DND-41 (cell line): ENCODE results near the gene ZNF180.

Source experiments
- ATAC-seq: fragments of 200-7000 bp; cut with Tn5 transposase; 3 replicates; pipeline ENCODE4 v1.9.1; 2021; ENCODE audit warnings: low read depth; ENCODE audit not compliant: insufficient read depth
- DNase-seq: peaks from one replicate; pipeline ENCODE4 v3.0.0-alpha.2; 2020
- H2AFZ ChIP-seq: 2 replicates; pipeline ENCODE4 v1.6.0; 2012; ENCODE audit warnings: low read depth, low read length
- H3K27ac ChIP-seq: 2 replicates; pipeline ENCODE4 v1.5.1; 2012; ENCODE audit warnings: low read length, inconsistent platforms
- H3K27me3 ChIP-seq: fragments of 200-600 bp; sonication (generic); 2 replicates; pipeline ENCODE4 v1.6.0; 2012; ENCODE audit warnings: low read length, mild to moderate bottlenecking, inconsistent platforms; ENCODE audit not compliant: insufficient read depth, poor library complexity
- H3K36me3 ChIP-seq: 2 replicates; pipeline ENCODE4 v1.5.1; 2012; ENCODE audit warnings: low read length, inconsistent platforms; ENCODE audit not compliant: insufficient read depth
- H3K4me1 ChIP-seq: 2 replicates; pipeline ENCODE4 v1.5.1; 2012; ENCODE audit warnings: mild to moderate bottlenecking, low read length; ENCODE audit not compliant: insufficient read depth
- H3K4me2 ChIP-seq: 2 replicates; pipeline ENCODE4 v1.6.0; 2012; ENCODE audit warnings: mild to moderate bottlenecking, moderate library complexity, low read length, inconsistent platforms; ENCODE audit not compliant: insufficient read depth
- H3K4me3 ChIP-seq, 2 experiments: fragments of 200-600 bp in 1 of 2; shearing (Covaris generic) in 1 of 2; 2 replicates each; pipeline ENCODE4 v1.5.1; 2012 to 2016; ENCODE audit warnings: inconsistent platforms in 2 of 2, low read length in 2 of 2, mild to moderate bottlenecking in 2 of 2, low read depth in 1 of 2, moderate library complexity in 1 of 2
- H3K79me2 ChIP-seq: 2 replicates; pipeline ENCODE4 v1.6.0; 2012; ENCODE audit warnings: low read length, inconsistent platforms; ENCODE audit not compliant: insufficient read depth
- H3K9ac ChIP-seq: 2 replicates; pipeline ENCODE4 v1.6.0; 2012; ENCODE audit warnings: low read depth, mild to moderate bottlenecking, inconsistent platforms, low read length, moderate library complexity
- H3K9me3 ChIP-seq: 2 replicates; pipeline ENCODE4 v1.5.1; 2012; ENCODE audit warnings: low read length, moderate library complexity, mild to moderate bottlenecking, inconsistent platforms; ENCODE audit not compliant: insufficient read depth, severe bottlenecking
- H4K20me1 ChIP-seq: 2 replicates; pipeline ENCODE4 v1.6.0; 2012; ENCODE audit warnings: low read length; ENCODE audit not compliant: insufficient read depth
- EZH2 ChIP-seq: IDR thresholded peaks from 3 replicates; pipeline ENCODE4 v1.6.1; 2012; ENCODE audit warnings: borderline replicate concordance, low read depth, mild to moderate bottlenecking, moderate library complexity, low read length, inconsistent platforms; ENCODE audit not compliant: severe bottlenecking
- TF ChIP-seq, protein P1 (sequence below): IDR thresholded peaks from 2 replicates; pipeline ENCODE4 v1.5.1; 2012; ENCODE audit warnings: borderline replicate concordance, low read length, moderate library complexity, mild to moderate bottlenecking; ENCODE audit not compliant: poor library complexity, severe bottlenecking; ENCODE audit errors: extremely low read depth

Gene ZNF180

GRCh38 chr19:44499962-44500949 is at the start of gene ZNF180:
ZNF180 (minus strand) TSS chr19:44500522; CDS start chr19:44497334, 3,188 bp downstream.
- peak within 1 kb of the TSS; percentile 83 for H3K4me2 ChIP-seq
- peaks cover 57% of the 10 kb centered on the region for H3K9me3 ChIP-seq
- H3K36me3 ChIP-seq = peaks cover 51% of the 10 kb centered on the region
- H3K9ac ChIP-seq = peak within 1 kb of the TSS; percentile 95
- no peaks in the 10 kb centered on the region for H3K27me3 ChIP-seq
- peaks cover 33% of the 10 kb centered on the region for H3K4me1 ChIP-seq
- H4K20me1 ChIP-seq = no peaks in the 10 kb centered on the region
- ATAC-seq = peak; percentile 89
- H3K4me3 ChIP-seq = peak within 1 kb of the TSS; percentile 87 to 98
- H3K79me2 ChIP-seq = peaks cover 49% of the 10 kb centered on the region
- peak within 1 kb of the TSS; percentile 98 for H3K27ac ChIP-seq
- peak within 1 kb of the TSS; percentile 100 for H2AFZ ChIP-seq
- TF ChIP-seq, protein P1, sequence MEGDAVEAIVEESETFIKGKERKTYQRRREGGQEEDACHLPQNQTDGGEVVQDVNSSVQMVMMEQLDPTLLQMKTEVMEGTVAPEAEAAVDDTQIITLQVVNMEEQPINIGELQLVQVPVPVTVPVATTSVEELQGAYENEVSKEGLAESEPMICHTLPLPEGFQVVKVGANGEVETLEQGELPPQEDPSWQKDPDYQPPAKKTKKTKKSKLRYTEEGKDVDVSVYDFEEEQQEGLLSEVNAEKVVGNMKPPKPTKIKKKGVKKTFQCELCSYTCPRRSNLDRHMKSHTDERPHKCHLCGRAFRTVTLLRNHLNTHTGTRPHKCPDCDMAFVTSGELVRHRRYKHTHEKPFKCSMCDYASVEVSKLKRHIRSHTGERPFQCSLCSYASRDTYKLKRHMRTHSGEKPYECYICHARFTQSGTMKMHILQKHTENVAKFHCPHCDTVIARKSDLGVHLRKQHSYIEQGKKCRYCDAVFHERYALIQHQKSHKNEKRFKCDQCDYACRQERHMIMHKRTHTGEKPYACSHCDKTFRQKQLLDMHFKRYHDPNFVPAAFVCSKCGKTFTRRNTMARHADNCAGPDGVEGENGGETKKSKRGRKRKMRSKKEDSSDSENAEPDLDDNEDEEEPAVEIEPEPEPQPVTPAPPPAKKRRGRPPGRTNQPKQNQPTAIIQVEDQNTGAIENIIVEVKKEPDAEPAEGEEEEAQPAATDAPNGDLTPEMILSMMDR = peak; percentile 39
- TF ChIP-seq EZH2 = no peak
- DNase-seq = peak; percentile 96

DNA sequence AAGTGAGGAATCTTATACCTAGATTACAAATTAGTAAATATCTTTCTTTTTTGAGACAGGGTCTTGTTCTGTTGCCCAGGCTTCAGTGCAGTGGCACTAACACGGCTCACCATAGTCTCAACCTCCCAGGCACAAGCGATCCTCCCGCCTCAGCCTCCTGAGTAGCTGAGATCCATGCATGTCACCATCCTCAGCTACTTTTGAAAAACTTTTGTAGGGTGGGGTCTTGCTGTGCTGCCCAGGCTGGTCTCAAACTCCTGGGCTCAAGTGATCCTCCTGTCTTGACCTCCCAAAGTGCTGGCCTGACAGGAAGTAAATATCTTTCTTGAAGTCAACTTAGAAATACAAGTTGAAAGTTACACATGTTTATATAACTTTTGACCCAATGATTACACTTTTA is 49.2 kb upstream of the ZNF180 start:
- Histone ChIP-seq H3K27me3 (no peaks in the 10 kb centered on the region), H3K27ac (no peak overlapping the region), H3K4me2 (no peak overlapping the region), H3K79me2 (no peaks in the 10 kb centered on the region), H3K4me1 (no peaks in the 10 kb centered on the region), H4K20me1 (no peaks in the 10 kb centered on the region), H3K36me3 (no peaks in the 10 kb centered on the region), H3K4me3 (no peak overlapping the region), H2AFZ (no peak overlapping the region), H3K9ac (no peak overlapping the region), H3K9me3 (no peaks in the 10 kb centered on the region)
- TF ChIP-seq, protein P1 = no peak
- ATAC-seq = no peak
- no peak for DNase-seq

GRCh38 chr19:44548736-44549135 is 48.4 kb upstream of the ZNF180 start:
- H3K4me1 ChIP-seq = no peaks in the 10 kb centered on the region
- no peaks in the 10 kb centered on the region for H4K20me1 ChIP-seq
- H3K4me3 ChIP-seq = no peak overlapping the region
- no peak overlapping the region for H3K27ac ChIP-seq
- H2AFZ ChIP-seq = no peak overlapping the region
- no peak for DNase-seq
- no peak overlapping the region for H3K4me2 ChIP-seq
- H3K9me3 ChIP-seq = no peaks in the 10 kb centered on the region
- ATAC-seq = no peak
- H3K9ac ChIP-seq = no peak overlapping the region
- H3K27me3 ChIP-seq = no peaks in the 10 kb centered on the region
- H3K36me3 ChIP-seq = no peaks in the 10 kb centered on the region
- TF ChIP-seq, protein P1 = no peak
- no peak for TF ChIP-seq EZH2
- no peaks in the 10 kb centered on the region for H3K79me2 ChIP-seq
